H1 (cell line): ENCODE data around the gene HHIP. TPM values are rescaled to one million over a fixed set of nuclear protein-coding genes. Genes with fewer than 3 reads are reported as not detected.

ENCODE experiments used
- CTCF ChIA-PET: fragments of 300-600 bp; sonication (Branson Sonifier 250); formaldehyde crosslinking; loops from one replicate; lab custom pipeline; 2021; ENCODE audit not compliant: partially characterized antibody; lab: Charles Lee
- POLR2A ChIA-PET: fragments of 300-600 bp; sonication (Branson Sonifier 250); formaldehyde crosslinking; loops from one replicate; lab custom pipeline; 2021; ENCODE audit warnings: inconsistent platforms; ENCODE audit not compliant: partially characterized antibody; lab: Charles Lee
- DNase-seq, 2 experiments: peaks; one replicate each; pipeline versions ENCODE4 v3.0.0 to v3.0.0-alpha.2; 2010 to 2022; ENCODE audit warnings: low spot score in 2 of 2, low read depth in 1 of 2, mixed read lengths in 1 of 2
- FAIRE-seq: peaks from 2 replicates; lab custom pipeline; 2011; peaks lifted over from hg19 to GRCh38; lab: Jason Lieb, UNC
- H2AFZ ChIP-seq: 2 replicates; pipeline ENCODE4 v1.8.1; 2012; ENCODE audit warnings: low read length, inconsistent platforms
- H2AK5ac ChIP-seq: 2 replicates; pipeline ENCODE4 v1.6.1; 2013; ENCODE audit warnings: low read depth, low read length
- H2BK120ac ChIP-seq: replicated peaks from 2 replicates; pipeline ENCODE3; 2013; ENCODE audit warnings: low read depth, low read length, inconsistent platforms
- H2BK12ac ChIP-seq: 2 replicates; pipeline ENCODE4 v1.6.1; 2013; ENCODE audit warnings: low read depth, low read length
- H2BK15ac ChIP-seq: 2 replicates; pipeline ENCODE4 v1.6.1; 2013; ENCODE audit warnings: low read length
- H2BK20ac ChIP-seq: 2 replicates; pipeline ENCODE4 v1.6.1; 2013; ENCODE audit warnings: low read length
- H2BK5ac ChIP-seq: 2 replicates; pipeline ENCODE4 v1.6.1; 2013; ENCODE audit warnings: low read depth, low read length
- H3K14ac ChIP-seq: 2 replicates; pipeline ENCODE4 v1.6.1; 2013; ENCODE audit warnings: inconsistent platforms; ENCODE audit not compliant: insufficient read length
- H3K18ac ChIP-seq: 2 replicates; pipeline ENCODE4 v1.6.1; 2013; ENCODE audit warnings: low read length; ENCODE audit errors: extremely low read depth
- H3K23ac ChIP-seq: 2 replicates; pipeline ENCODE4 v1.6.1; 2013; ENCODE audit warnings: inconsistent platforms; ENCODE audit not compliant: insufficient read length
- H3K23me2 ChIP-seq: 2 replicates; pipeline ENCODE4 v1.6.1; 2013; ENCODE audit warnings: low read depth, low read length
- H3K27ac ChIP-seq: 2 replicates; pipeline ENCODE4 v1.6.1; 2011; ENCODE audit warnings: low read depth, low read length, inconsistent platforms
- H3K27me3 ChIP-seq, 4 experiments: replicated peaks in 1 of 4; 1 replicate in 1 of 4; 2 replicates in 3 of 4; pipeline versions ENCODE4 v1.6.1 to v1.8.1; 2011 to 2013; ENCODE audit warnings: low read length in 3 of 4, mild to moderate bottlenecking in 3 of 4, inconsistent platforms in 2 of 4, mixed read lengths in 2 of 4, moderate library complexity in 1 of 4; ENCODE audit not compliant: control insufficient read depth in 3 of 4, insufficient read depth in 3 of 4; ENCODE audit errors: extremely low read depth in 1 of 4
- H3K36me3 ChIP-seq, 4 experiments: 2 replicates each; pipeline versions ENCODE4 v1.6.1 to v1.8.1; 2011 to 2013; ENCODE audit warnings: mild to moderate bottlenecking in 4 of 4, low read length in 3 of 4, moderate library complexity in 2 of 4, control low read depth in 1 of 4, inconsistent platforms in 1 of 4; ENCODE audit not compliant: insufficient read depth in 4 of 4, control insufficient read depth in 2 of 4
- H3K4ac ChIP-seq: replicated peaks from 2 replicates; pipeline ENCODE3; 2013; ENCODE audit warnings: low read length, low read depth, mixed read lengths, inconsistent platforms; ENCODE audit not compliant: insufficient read length
- H3K4me1 ChIP-seq, 4 experiments: replicated peaks in 1 of 4; 1 replicate in 1 of 4; 2 replicates in 3 of 4; pipeline versions ENCODE4 v1.6.1 to v1.8.1; 2011 to 2013; ENCODE audit warnings: low read length in 3 of 4, inconsistent platforms in 2 of 4, mixed read lengths in 1 of 4; ENCODE audit not compliant: insufficient read depth in 4 of 4, control insufficient read depth in 3 of 4
- H3K4me2 ChIP-seq, 2 experiments: 2 replicates each; pipeline versions ENCODE4 v1.6.1 to v1.8.1; 2011 to 2013; ENCODE audit warnings: low read depth in 2 of 2, low read length in 2 of 2, control low read depth in 1 of 2, inconsistent platforms in 1 of 2, mild to moderate bottlenecking in 1 of 2; ENCODE audit not compliant: insufficient read depth in 1 of 2
- H3K4me3 ChIP-seq, 4 experiments: fragments of 200-600, 300-600 bp in 1 of 4; sonication (generic), shearing (Covaris generic), sonication (Bioruptor Twin) in 1 of 4; 2 replicates each; pipeline versions ENCODE4 v1.5.1 to v1.8.1; 2011 to 2016; ENCODE audit warnings: low read length in 4 of 4, low read depth in 3 of 4, control low read depth in 2 of 4, inconsistent platforms in 2 of 4, mild to moderate bottlenecking in 2 of 4, mixed read lengths in 1 of 4, moderate library complexity in 1 of 4; ENCODE audit not compliant: insufficient read depth in 2 of 4; ENCODE audit errors: extremely low read depth in 1 of 4
- H3K56ac ChIP-seq: replicated peaks from 2 replicates; pipeline ENCODE3; 2013; ENCODE audit warnings: low read depth, mild to moderate bottlenecking, mixed read lengths, low read length, inconsistent platforms; ENCODE audit not compliant: insufficient read length
- H3K79me1 ChIP-seq: 2 replicates; pipeline ENCODE4 v1.6.1; 2013; ENCODE audit warnings: low read depth, low read length, control low read depth
- H3K79me2 ChIP-seq, 2 experiments: 2 replicates each; pipeline versions ENCODE4 v1.6.1 to v1.8.1; 2012 to 2013; ENCODE audit warnings: low read length in 2 of 2, mild to moderate bottlenecking in 2 of 2, inconsistent platforms in 1 of 2; ENCODE audit not compliant: insufficient read depth in 2 of 2, control insufficient read depth in 1 of 2
- H3K9ac ChIP-seq, 4 experiments: replicated peaks in 1 of 4; 1 replicate in 1 of 4; 2 replicates in 3 of 4; pipeline versions ENCODE4 v1.6.1 to v1.8.1; 2011 to 2013; ENCODE audit warnings: low read depth in 3 of 4, low read length in 3 of 4, control low read depth in 2 of 4, mild to moderate bottlenecking in 2 of 4, moderate library complexity in 2 of 4, inconsistent platforms in 1 of 4; ENCODE audit errors: extremely low read depth in 1 of 4
- H3K9me3 ChIP-seq, 2 experiments: 2 replicates each; pipeline versions ENCODE4 v1.6.1 to v1.8.1; 2012 to 2013; ENCODE audit warnings: mild to moderate bottlenecking in 2 of 2, moderate library complexity in 2 of 2, control low read depth in 1 of 2, inconsistent platforms in 1 of 2, low read depth in 1 of 2, low read length in 1 of 2, mixed read lengths in 1 of 2; ENCODE audit not compliant: insufficient read depth in 2 of 2
- H4K20me1 ChIP-seq, 2 experiments: replicated peaks in 1 of 2; 2 replicates each; pipeline versions ENCODE3 to v1.8.1; 2011 to 2013; ENCODE audit warnings: inconsistent platforms in 2 of 2, low read length in 2 of 2, mild to moderate bottlenecking in 1 of 2; ENCODE audit not compliant: insufficient read depth in 2 of 2, control insufficient read depth in 1 of 2
- H4K5ac ChIP-seq: 2 replicates; pipeline ENCODE4 v1.6.1; 2013; ENCODE audit warnings: low read length, low read depth, mixed read lengths, inconsistent platforms; ENCODE audit not compliant: insufficient read length
- H4K8ac ChIP-seq: 2 replicates; pipeline ENCODE4 v1.8.0; 2013; ENCODE audit warnings: mild to moderate bottlenecking, moderate library complexity, low read length, inconsistent platforms; ENCODE audit not compliant: insufficient read depth; ENCODE audit errors: extremely low read depth
- H4K91ac ChIP-seq: replicated peaks from 2 replicates; pipeline ENCODE3; 2013; ENCODE audit warnings: low read length, mixed read lengths, inconsistent platforms; ENCODE audit not compliant: insufficient read length
- BACH1 ChIP-seq: IDR thresholded peaks from 2 replicates; pipeline ENCODE4 v1.6.1; 2012; ENCODE audit warnings: low read length, improper control_type of control experiment
- BRCA1 ChIP-seq: IDR thresholded peaks from 2 replicates; pipeline ENCODE4 v1.6.1; 2012; ENCODE audit warnings: low read depth, low read length, improper control_type of control experiment
- HDAC6 ChIP-seq: IDR thresholded peaks from one replicate; pipeline ENCODE4 v1.7.1; 2012; ENCODE audit warnings: low read depth, mild to moderate bottlenecking, inconsistent platforms, low read length, moderate library complexity
- KDM1A ChIP-seq: fragments of 200-600, 300-600 bp; sonication (generic); IDR thresholded peaks from 2 replicates; pipeline ENCODE4 v1.7.1; 2016; ENCODE audit warnings: mild to moderate bottlenecking, low read length, borderline replicate concordance
- KDM5A ChIP-seq: fragments of 200-600 bp; IDR thresholded peaks from 2 replicates; pipeline ENCODE4 v1.7.1; 2012; ENCODE audit warnings: mild to moderate bottlenecking, low read length, inconsistent platforms, mixed read lengths
- MAFK ChIP-seq: IDR thresholded peaks from 2 replicates; pipeline ENCODE4 v1.6.1; 2012; ENCODE audit warnings: low read depth, mild to moderate bottlenecking, improper control_type of control experiment, low read length
- MAX ChIP-seq: IDR thresholded peaks from 2 replicates; pipeline ENCODE4 v1.6.1; 2012; ENCODE audit warnings: inconsistent platforms
- POU5F1 ChIP-seq: IDR thresholded peaks from 2 replicates; pipeline ENCODE4 v1.6.1; 2011; ENCODE audit warnings: low read depth, mild to moderate bottlenecking, low read length, moderate library complexity
- RNF2 ChIP-seq: fragments of 200-900, 300-1000 bp; sonication (generic); IDR thresholded peaks from 2 replicates; pipeline ENCODE4 v1.7.1; 2016; ENCODE audit warnings: borderline replicate concordance, low read depth, mild to moderate bottlenecking, antibody characterized with exemption, low read length; ENCODE audit not compliant: poor library complexity, severe bottlenecking; ENCODE audit errors: missing control alignments
- SIN3A ChIP-seq, 2 experiments: IDR thresholded peaks in 1 of 2; conservative IDR thresholded peaks in 1 of 2; 2 replicates each; pipeline ENCODE4 v1.6.1; 2011 to 2012; ENCODE audit warnings: low read length in 2 of 2, improper control_type of control experiment in 1 of 2, low read depth in 1 of 2, mild to moderate bottlenecking in 1 of 2
- TEAD4 ChIP-seq: IDR thresholded peaks from 2 replicates; pipeline ENCODE4 v1.6.1; 2012; ENCODE audit warnings: low read depth, low read length, inconsistent platforms, mixed read lengths
- WGBS, 2 experiments: shearing (Covaris generic) in 1 of 2; methylation state at CpG; one replicate each; pipeline versions ENCODE4 v1.1.6 to v1.1.7; 2013 to 2015; ENCODE audit warnings: low lambda C conversion rate in 2 of 2, mixed read lengths in 2 of 2, inconsistent platforms in 1 of 2, low coverage in 1 of 2, missing lambda C conversion rate in 1 of 2; ENCODE audit not compliant: insufficient replicate concordance in 2 of 2, insufficient coverage in 1 of 2, insufficient read length in 1 of 2; ENCODE audit errors: extremely low coverage in 1 of 2, missing lambda C conversion rate in 1 of 2; 5-methylcytosine and 5-hydroxymethylcytosine counted together
- polyA plus RNA-seq, 7 experiments: library from polyadenylated mRNA; depleted of rRNA in 3 of 7; stranded (reverse) in 5 of 7; unstranded in 2 of 7; fragments of >200 nt in 5 of 7; fragments of 200-250 nt in 2 of 7; gene quantifications; 1 replicate in 5 of 7; 2 replicates in 1 of 7; 4 replicates in 1 of 7; pipeline versions ENCODE4 v1.2.1 to v1.2.3, GENCODE V29; 2011 to 2013; ENCODE audit warnings: missing spikeins in 2 of 7, mixed read lengths in 2 of 7
- total RNA-seq: library from RNA; stranded (reverse); fragmentation: NEBNext Ultra II Directional; extraction: Animal tissue kit (Norgen Biotek cat#: 25700); gene quantifications from 2 replicates; pipeline ENCODE4 v1.2.1, GENCODE V29; 2021

HHIP gene
- total and polyA plus RNA-seq, 2 of the 8 experiments (the other 6 are each of a cell fraction or from before 2014, with no cell fraction given) = 0.05 to 1.3 TPM

GRCh38 chr4:144716778-144717177 is 70.8 kb downstream of the HHIP start:
- Histone ChIP-seq H3K79me1 (no peaks in the 10 kb centered on the region), H4K20me1 (no peaks in the 10 kb centered on the region), H3K9ac (no peak overlapping the region), H2BK12ac (no peak overlapping the region), H3K9me3 (no peaks in the 10 kb centered on the region), H4K8ac (no peak overlapping the region), H2BK5ac (no peak overlapping the region), H4K91ac (no peak overlapping the region), H3K56ac (no peak overlapping the region), H3K79me2 (no peaks in the 10 kb centered on the region), H3K4me1 (no peaks in the 10 kb centered on the region), H3K23me2 (no peaks in the 10 kb centered on the region), H4K5ac (no peak overlapping the region), H2BK120ac (no peak overlapping the region), H3K27ac (no peak overlapping the region), H3K27me3 (no peaks in the 10 kb centered on the region), H2AFZ (no peak overlapping the region), H3K36me3 (no peaks in the 10 kb centered on the region), H3K14ac (no peak overlapping the region), H3K4ac (no peak overlapping the region), H3K23ac (no peak overlapping the region), H2AK5ac (no peak overlapping the region), H2BK15ac (no peak overlapping the region), H3K4me3 (no peak overlapping the region), H2BK20ac (no peak overlapping the region), H3K4me2 (no peak overlapping the region), H3K18ac (no peak overlapping the region)
- POLR2A ChIA-PET = no interaction called here
- 87% methylated on average over 5 of the region's 5 CpGs; no CpG with 5 or more reads in 1 of the 2 experiments for WGBS, 2 experiments
- CTCF ChIA-PET = interaction anchor here (0.7 kb wide), 1 partner anchor 236 kb away, joined by 3 read pairs; no protein-coding TSS in a partner anchor
- no peak for TF ChIP-seq MAFK
- no peak for TF ChIP-seq POU5F1
- no peak for TF ChIP-seq KDM1A
- TF ChIP-seq TEAD4 = no peak
- no peak for TF ChIP-seq BACH1
- TF ChIP-seq MAX = no peak
- no peak for TF ChIP-seq KDM5A
- TF ChIP-seq RNF2 = no peak
- no peak for TF ChIP-seq BRCA1
- no peak for TF ChIP-seq SIN3A (conservative IDR thresholded peaks at IDR 0.05 in 1 of 2, IDR thresholded peaks at IDR 0.05 in 1 of 2; ENCODE audit: low read depth in 1 of 2, low read length in 2 of 2)
- TF ChIP-seq HDAC6 = no peak
- no peak for FAIRE-seq
- DNase-seq = no peak
